ENCODE data around the gene PLEKHS1.

Gene PLEKHS1

GRCh38 chr10:113716109-113716910 is 35.2 kb upstream of the PLEKHS1 start:
- H3K9me3 ChIP-seq (ENCODE audit: control insufficient read depth, low read length): no peaks in the 10 kb centered on the region
- H3K27ac ChIP-seq (ENCODE audit: insufficient read depth, low read length, poor library complexity, severe bottlenecking): no peak overlapping the region
- H3K4me3 ChIP-seq (ENCODE audit: insufficient read depth, low read depth, low read length, poor library complexity, severe bottlenecking): no peak overlapping the region
- H3K27me3 ChIP-seq (replicated peaks; ENCODE audit: control insufficient read depth, insufficient read depth, low read length, poor library complexity, severe bottlenecking): no peaks in the 10 kb centered on the region
- no peak for DNase-seq
- H3K4me1 ChIP-seq (ENCODE audit: control insufficient read depth, insufficient read depth, low read length, poor library complexity, severe bottlenecking): no peaks in the 10 kb centered on the region
- H3K36me3 ChIP-seq (ENCODE audit: control insufficient read depth, insufficient read depth, low read length): peaks cover 13% of the 10 kb centered on the region

GRCh38 chr10:113718969-113719822 is 32.3 kb upstream of the PLEKHS1 start:
- Histone ChIP-seq H3K27ac (ENCODE audit: insufficient read depth, low read length, poor library complexity, severe bottlenecking) (no peak overlapping the region), H3K4me3 (ENCODE audit: insufficient read depth, low read depth, low read length, poor library complexity, severe bottlenecking) (no peak overlapping the region), H3K9me3 (ENCODE audit: control insufficient read depth, low read length) (no peaks in the 10 kb centered on the region), H3K27me3 (replicated peaks; ENCODE audit: control insufficient read depth, insufficient read depth, low read length, poor library complexity, severe bottlenecking) (no peaks in the 10 kb centered on the region), H3K36me3 (ENCODE audit: control insufficient read depth, insufficient read depth, low read length) (peaks cover 33% of the 10 kb centered on the region), H3K4me1 (ENCODE audit: control insufficient read depth, insufficient read depth, low read length, poor library complexity, severe bottlenecking) (no peaks in the 10 kb centered on the region)
- no peak for DNase-seq

DNA sequence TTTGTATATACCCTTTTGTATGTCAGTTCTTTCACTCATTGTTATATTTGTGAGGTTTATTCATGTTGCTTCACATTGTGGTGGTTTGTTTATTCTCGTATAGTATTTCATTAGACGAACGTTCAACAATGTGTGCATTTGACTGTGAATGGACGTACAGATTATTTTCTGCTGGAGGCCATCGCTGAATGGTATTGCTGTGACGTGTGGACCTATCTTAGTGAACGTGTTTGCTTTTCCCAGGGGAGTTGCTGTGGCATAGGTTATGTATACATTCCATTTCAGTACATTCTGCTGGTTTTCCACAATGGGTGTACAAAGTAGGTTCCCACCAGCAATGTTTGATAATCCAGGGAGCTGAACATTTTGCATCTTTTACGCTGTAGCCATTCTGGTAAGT is 31.1 kb upstream of the PLEKHS1 start:
- no peak overlapping the region for H3K27ac ChIP-seq (ENCODE audit: insufficient read depth, low read length, poor library complexity, severe bottlenecking)
- H3K4me3 ChIP-seq (ENCODE audit: insufficient read depth, low read depth, low read length, poor library complexity, severe bottlenecking): no peak overlapping the region
- DNase-seq: no peak
- H3K9me3 ChIP-seq (ENCODE audit: control insufficient read depth, low read length): no peaks in the 10 kb centered on the region
- H3K36me3 ChIP-seq (ENCODE audit: control insufficient read depth, insufficient read depth, low read length): peaks cover 42% of the 10 kb centered on the region
- H3K4me1 ChIP-seq (ENCODE audit: control insufficient read depth, insufficient read depth, low read length, poor library complexity, severe bottlenecking): no peaks in the 10 kb centered on the region
- no peaks in the 10 kb centered on the region for H3K27me3 ChIP-seq (replicated peaks; ENCODE audit: control insufficient read depth, insufficient read depth, low read length, poor library complexity, severe bottlenecking)

- Histone ChIP-seq H3K36me3 (ENCODE audit: control insufficient read depth, insufficient read depth, low read length) (peaks cover 26% of the 10 kb centered on the region), H3K4me1 (ENCODE audit: control insufficient read depth, insufficient read depth, low read length, poor library complexity, severe bottlenecking) (no peaks in the 10 kb centered on the region), H3K9me3 (ENCODE audit: control insufficient read depth, low read length) (no peaks in the 10 kb centered on the region)
Observed at GRCh38 chr10:113732160-113732881, 19.2 kb upstream of the PLEKHS1 start.

DNA sequence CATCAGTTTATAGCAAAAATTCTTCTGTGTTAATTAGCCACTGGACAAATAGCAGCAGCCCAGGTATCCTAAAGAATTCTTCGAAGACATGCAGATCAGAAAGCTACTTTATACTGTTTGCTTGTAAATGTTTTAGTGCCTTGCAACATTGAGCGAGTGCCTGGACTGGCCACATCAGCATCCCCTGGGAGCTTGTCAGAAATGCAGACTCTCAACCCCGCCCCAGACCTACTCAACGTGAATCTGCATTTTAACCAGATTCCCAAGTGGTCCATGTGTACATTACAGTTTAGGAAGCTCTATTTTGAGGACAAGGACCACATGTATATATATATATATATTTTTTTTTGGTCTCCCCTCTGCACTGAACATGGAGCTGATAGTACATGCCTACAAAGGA is 18.5 kb upstream of the PLEKHS1 start:
- Histone ChIP-seq H3K36me3 (ENCODE audit: control insufficient read depth, insufficient read depth, low read length) (peaks cover 23% of the 10 kb centered on the region), H3K4me3 (ENCODE audit: insufficient read depth, low read depth, low read length, poor library complexity, severe bottlenecking) (no peak overlapping the region), H3K27ac (ENCODE audit: insufficient read depth, low read length, poor library complexity, severe bottlenecking) (no peak overlapping the region), H3K4me1 (ENCODE audit: control insufficient read depth, insufficient read depth, low read length, poor library complexity, severe bottlenecking) (no peaks in the 10 kb centered on the region), H3K9me3 (ENCODE audit: control insufficient read depth, low read length) (no peaks in the 10 kb centered on the region), H3K27me3 (replicated peaks; ENCODE audit: control insufficient read depth, insufficient read depth, low read length, poor library complexity, severe bottlenecking) (no peaks in the 10 kb centered on the region)
- no peak for DNase-seq

More at GRCh38 chr10:113732160-113732881, 19.2 kb upstream of the PLEKHS1 start:
- no peak overlapping the region for H3K27ac ChIP-seq (ENCODE audit: insufficient read depth, low read length, poor library complexity, severe bottlenecking)
- no peaks in the 10 kb centered on the region for H3K27me3 ChIP-seq (replicated peaks; ENCODE audit: control insufficient read depth, insufficient read depth, low read length, poor library complexity, severe bottlenecking)
- no peak overlapping the region for H3K4me3 ChIP-seq (ENCODE audit: insufficient read depth, low read depth, low read length, poor library complexity, severe bottlenecking)
- DNase-seq: no peak

- H3K27me3 ChIP-seq (replicated peaks; ENCODE audit: control insufficient read depth, insufficient read depth, low read length, poor library complexity, severe bottlenecking): no peaks in the 10 kb centered on the region
- DNase-seq: no peak
- H3K9me3 ChIP-seq (ENCODE audit: control insufficient read depth, low read length): no peaks in the 10 kb centered on the region
- H3K36me3 ChIP-seq (ENCODE audit: control insufficient read depth, insufficient read depth, low read length): peaks cover 16% of the 10 kb centered on the region
- no peak overlapping the region for H3K27ac ChIP-seq (ENCODE audit: insufficient read depth, low read length, poor library complexity, severe bottlenecking)
- H3K4me1 ChIP-seq (ENCODE audit: control insufficient read depth, insufficient read depth, low read length, poor library complexity, severe bottlenecking): no peaks in the 10 kb centered on the region
- no peak overlapping the region for H3K4me3 ChIP-seq (ENCODE audit: insufficient read depth, low read depth, low read length, poor library complexity, severe bottlenecking)
Observed at GRCh38 chr10:113733635-113734034, 17.8 kb upstream of the PLEKHS1 start.

GRCh38 chr10:113735913-113736312 is 15.6 kb upstream of the PLEKHS1 start:
- Histone ChIP-seq H3K27ac (ENCODE audit: insufficient read depth, low read length, poor library complexity, severe bottlenecking) (no peak overlapping the region), H3K9me3 (ENCODE audit: control insufficient read depth, low read length) (no peaks in the 10 kb centered on the region)
- DNase-seq: no peak

GRCh38 chr10:113736576-113736975 is 14.9 kb upstream of the PLEKHS1 start:
- Histone ChIP-seq H3K36me3 (ENCODE audit: control insufficient read depth, insufficient read depth, low read length) (no peaks in the 10 kb centered on the region), H3K27ac (ENCODE audit: insufficient read depth, low read length, poor library complexity, severe bottlenecking) (no peak overlapping the region), H3K9me3 (ENCODE audit: control insufficient read depth, low read length) (no peaks in the 10 kb centered on the region), H3K27me3 (replicated peaks; ENCODE audit: control insufficient read depth, insufficient read depth, low read length, poor library complexity, severe bottlenecking) (no peaks in the 10 kb centered on the region), H3K4me1 (ENCODE audit: control insufficient read depth, insufficient read depth, low read length, poor library complexity, severe bottlenecking) (no peaks in the 10 kb centered on the region), H3K4me3 (ENCODE audit: insufficient read depth, low read depth, low read length, poor library complexity, severe bottlenecking) (no peak overlapping the region)
- DNase-seq: no peak

More at GRCh38 chr10:113735913-113736312, 15.6 kb upstream of the PLEKHS1 start:
- H3K4me1 ChIP-seq (ENCODE audit: control insufficient read depth, insufficient read depth, low read length, poor library complexity, severe bottlenecking): no peaks in the 10 kb centered on the region
- H3K4me3 ChIP-seq (ENCODE audit: insufficient read depth, low read depth, low read length, poor library complexity, severe bottlenecking): no peak overlapping the region
- no peaks in the 10 kb centered on the region for H3K27me3 ChIP-seq (replicated peaks; ENCODE audit: control insufficient read depth, insufficient read depth, low read length, poor library complexity, severe bottlenecking)
- no peaks in the 10 kb centered on the region for H3K36me3 ChIP-seq (ENCODE audit: control insufficient read depth, insufficient read depth, low read length)

DNA sequence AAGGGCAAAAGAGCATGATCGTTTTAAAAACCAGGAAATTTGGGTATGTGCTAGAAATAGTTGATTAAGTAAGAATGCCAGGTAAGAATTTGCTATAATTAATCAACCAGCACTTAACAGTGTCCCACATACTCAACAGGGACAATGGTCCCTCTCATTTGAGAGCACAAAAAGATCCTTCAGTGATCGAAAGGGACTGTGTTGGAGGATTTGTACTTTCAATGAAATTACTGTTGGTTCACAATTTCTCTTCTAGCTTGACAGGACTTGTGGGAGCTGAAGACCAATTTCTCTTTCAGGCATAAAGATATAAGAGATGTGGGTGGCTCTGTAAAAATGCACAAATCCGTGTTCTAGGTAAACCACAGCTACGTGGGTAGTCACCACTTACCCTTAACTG is 12.5 kb upstream of the PLEKHS1 start:
- H3K36me3 ChIP-seq (ENCODE audit: control insufficient read depth, insufficient read depth, low read length): no peaks in the 10 kb centered on the region

More for the DNA sequence above, 12.5 kb upstream of the PLEKHS1 start:
- H3K27ac ChIP-seq (ENCODE audit: insufficient read depth, low read length, poor library complexity, severe bottlenecking): no peak overlapping the region
- H3K4me1 ChIP-seq (ENCODE audit: control insufficient read depth, insufficient read depth, low read length, poor library complexity, severe bottlenecking): no peaks in the 10 kb centered on the region
- no peaks in the 10 kb centered on the region for H3K9me3 ChIP-seq (ENCODE audit: control insufficient read depth, low read length)
- H3K4me3 ChIP-seq (ENCODE audit: insufficient read depth, low read depth, low read length, poor library complexity, severe bottlenecking): no peak overlapping the region
- no peaks in the 10 kb centered on the region for H3K27me3 ChIP-seq (replicated peaks; ENCODE audit: control insufficient read depth, insufficient read depth, low read length, poor library complexity, severe bottlenecking)
- no peak for DNase-seq

Measured in effector memory CD4-positive, alpha-beta T cell (primary cell).